HEK293T (cell line): Measurements from ENCODE around the gene AQP1.

Source experiments
- ARNT ChIP-seq: fragments of 450-650 bp; IDR thresholded peaks from 2 replicates; pipeline ENCODE4 v1.6.1; 2017; ENCODE audit warnings: mild to moderate bottlenecking
- BHLHE40 ChIP-seq: fragments of 450-650 bp; IDR thresholded peaks from 2 replicates; pipeline ENCODE4 v1.6.1; 2016; ENCODE audit warnings: mild to moderate bottlenecking, moderate library complexity, borderline replicate concordance
- CTBP1 ChIP-seq: fragments of 450-650 bp; IDR thresholded peaks from 2 replicates; pipeline ENCODE4 v1.6.1; 2016; ENCODE audit warnings: borderline replicate concordance
- ELF4 ChIP-seq: fragments of 450-650 bp; IDR thresholded peaks from 2 replicates; pipeline ENCODE4 v1.6.1; 2017; ENCODE audit warnings: antibody characterized with exemption
- FOXA1 ChIP-seq: fragments of 450-650 bp; IDR thresholded peaks from 2 replicates; pipeline ENCODE4 v1.6.1; 2016; ENCODE audit warnings: mild to moderate bottlenecking
- FOXK2 ChIP-seq: fragments of 450-650 bp; IDR thresholded peaks from 2 replicates; pipeline ENCODE4 v1.6.1; 2016; ENCODE audit warnings: mild to moderate bottlenecking
- FOXM1 ChIP-seq: fragments of 450-650 bp; IDR thresholded peaks from 2 replicates; pipeline ENCODE4 v1.6.1; 2017; ENCODE audit warnings: mild to moderate bottlenecking, borderline replicate concordance
- HDGF ChIP-seq: fragments of 450-650 bp; IDR thresholded peaks from 2 replicates; pipeline ENCODE4 v1.6.1; 2017; ENCODE audit warnings: antibody characterized with exemption, borderline replicate concordance
- L3MBTL2 ChIP-seq: fragments of 450-650 bp; conservative IDR thresholded peaks from 2 replicates; pipeline ENCODE4 v1.6.1; 2016; ENCODE audit warnings: mild to moderate bottlenecking
- LEF1 ChIP-seq: fragments of 450-650 bp; IDR thresholded peaks from 2 replicates; pipeline ENCODE4 v1.6.1; 2017; ENCODE audit warnings: mild to moderate bottlenecking, borderline replicate concordance
- PKNOX1 ChIP-seq: fragments of 450-650 bp; IDR thresholded peaks from 2 replicates; pipeline ENCODE4 v1.6.1; 2016
- SUZ12 ChIP-seq: fragments of 450-650 bp; IDR thresholded peaks from 2 replicates; pipeline ENCODE4 v1.6.1; 2016; ENCODE audit warnings: mild to moderate bottlenecking
- ZNF384 ChIP-seq: fragments of 450-650 bp; IDR thresholded peaks from 2 replicates; pipeline ENCODE4 v1.6.1; 2016

GRCh38 chr7:30912986-30913811 is 1.5 kb downstream of the AQP1 start:
- TF ChIP-seq FOXK2, result no peak
- no peak for TF ChIP-seq LEF1
- TF ChIP-seq CTBP1, result no peak
- TF ChIP-seq PKNOX1, result no peak
- TF ChIP-seq ELF4, result no peak
- no peak for TF ChIP-seq SUZ12
- TF ChIP-seq BHLHE40, result no peak
- no peak for TF ChIP-seq ZNF384
- TF ChIP-seq FOXM1, result no peak
- TF ChIP-seq FOXA1, result no peak
- no peak for TF ChIP-seq L3MBTL2
- TF ChIP-seq ARNT, result no peak
- no peak for TF ChIP-seq HDGF
